ENCODE measurements around the gene HMX3.

Gene HMX3

DNA sequence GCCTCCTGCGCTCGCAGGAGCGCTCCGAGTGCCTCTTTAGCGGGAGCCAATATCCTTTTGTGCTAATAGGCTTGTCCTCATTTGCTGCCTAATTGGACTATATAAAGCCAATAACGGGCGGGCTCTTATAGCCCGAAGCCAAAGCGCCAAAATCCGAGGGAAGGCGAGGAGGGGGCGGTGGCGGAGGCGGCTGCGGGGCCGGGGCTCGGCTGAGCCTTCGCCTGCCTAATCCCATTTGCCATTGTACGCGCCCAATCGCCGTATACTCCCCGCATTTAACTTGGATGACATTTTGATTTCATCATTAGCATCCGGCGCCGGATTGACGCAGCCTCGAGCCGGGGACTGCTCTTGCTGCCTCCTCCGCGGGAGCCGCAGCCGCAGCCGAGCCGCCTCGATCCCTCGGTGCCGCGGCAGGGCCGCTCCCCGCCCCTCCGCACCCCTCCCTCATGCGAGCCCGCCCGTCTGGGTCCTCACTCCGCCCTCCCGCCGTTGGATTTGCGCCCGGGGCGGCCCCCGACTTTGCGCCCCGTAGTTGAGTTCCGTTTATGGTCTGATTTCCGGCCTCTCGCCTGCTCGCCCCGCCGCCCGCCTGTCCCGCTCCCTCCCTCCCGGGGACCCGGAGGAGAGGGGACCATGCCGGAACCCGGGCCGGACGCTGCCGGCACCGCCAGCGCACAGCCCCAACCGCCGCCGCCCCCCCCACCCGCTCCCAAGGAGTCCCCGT is at the start of gene HMX3:
Gene HMX3 (plus strand): TSS at position 556 of the 727 bp plus-strand sequence. CDS start 81 bp downstream, at position 637.
- DNase-seq: peak in 2 of 4 experiments; percentile 10 to 22

DNA sequence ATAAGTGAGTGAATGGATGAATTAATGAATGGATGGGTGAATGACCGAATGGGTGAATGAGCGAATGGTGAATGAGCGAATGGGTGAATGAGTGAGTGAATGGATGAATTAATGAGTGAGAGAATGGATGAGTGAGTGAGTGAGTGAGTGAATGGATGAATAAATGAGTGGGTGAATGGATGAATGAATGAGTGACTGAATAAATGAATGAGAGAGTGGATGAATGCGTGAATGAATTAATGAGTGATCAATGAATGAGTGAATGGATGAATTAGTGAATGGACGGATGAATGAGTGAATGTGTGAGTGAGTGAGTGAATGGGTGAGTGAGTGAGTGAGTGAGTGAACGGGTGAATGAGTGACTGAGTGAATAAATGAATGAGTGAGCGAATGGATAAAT is 49.5 kb upstream of the HMX3 start:
- no peak for DNase-seq

DNA sequence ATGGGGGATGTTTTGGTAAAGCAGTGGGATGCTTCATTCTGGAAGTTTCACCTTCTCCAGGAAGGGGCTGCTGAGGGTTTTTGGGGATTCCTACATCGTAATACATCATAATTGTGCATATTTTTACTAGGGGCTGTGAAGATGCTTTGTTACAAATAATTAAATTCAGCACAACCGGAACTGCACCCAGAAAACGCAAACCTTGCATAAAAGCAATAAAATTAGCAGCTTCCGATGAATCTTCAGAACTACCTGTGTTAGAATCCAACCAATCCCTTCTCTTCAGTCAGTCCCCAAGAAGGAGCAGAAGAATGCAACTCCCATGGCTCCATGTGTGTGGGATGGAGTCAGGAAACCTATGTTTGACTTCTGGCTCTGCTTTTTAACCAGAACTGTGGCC is 48.4 kb upstream of the HMX3 start:
- DNase-seq: no peak

DNA sequence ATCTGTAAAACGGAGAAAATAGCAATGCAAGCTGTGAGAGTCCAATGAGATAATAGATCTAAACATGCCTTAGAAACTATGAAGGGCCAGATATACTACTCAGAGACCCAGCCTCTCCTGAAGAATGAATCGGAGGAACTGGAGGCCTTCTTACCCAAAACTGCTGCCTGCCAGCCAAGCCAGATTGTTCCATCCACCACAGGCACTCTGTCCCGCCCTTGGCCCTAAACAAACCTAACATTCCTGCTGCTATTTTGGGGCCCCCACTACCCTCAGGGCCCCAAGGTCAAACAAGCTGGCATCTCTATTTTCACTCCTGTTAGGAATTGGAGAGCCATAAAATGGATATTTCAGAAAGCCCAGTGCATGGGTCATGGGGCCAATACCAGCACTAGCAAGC is 48.0 kb upstream of the HMX3 start:
- DNase-seq: no peak

DNA sequence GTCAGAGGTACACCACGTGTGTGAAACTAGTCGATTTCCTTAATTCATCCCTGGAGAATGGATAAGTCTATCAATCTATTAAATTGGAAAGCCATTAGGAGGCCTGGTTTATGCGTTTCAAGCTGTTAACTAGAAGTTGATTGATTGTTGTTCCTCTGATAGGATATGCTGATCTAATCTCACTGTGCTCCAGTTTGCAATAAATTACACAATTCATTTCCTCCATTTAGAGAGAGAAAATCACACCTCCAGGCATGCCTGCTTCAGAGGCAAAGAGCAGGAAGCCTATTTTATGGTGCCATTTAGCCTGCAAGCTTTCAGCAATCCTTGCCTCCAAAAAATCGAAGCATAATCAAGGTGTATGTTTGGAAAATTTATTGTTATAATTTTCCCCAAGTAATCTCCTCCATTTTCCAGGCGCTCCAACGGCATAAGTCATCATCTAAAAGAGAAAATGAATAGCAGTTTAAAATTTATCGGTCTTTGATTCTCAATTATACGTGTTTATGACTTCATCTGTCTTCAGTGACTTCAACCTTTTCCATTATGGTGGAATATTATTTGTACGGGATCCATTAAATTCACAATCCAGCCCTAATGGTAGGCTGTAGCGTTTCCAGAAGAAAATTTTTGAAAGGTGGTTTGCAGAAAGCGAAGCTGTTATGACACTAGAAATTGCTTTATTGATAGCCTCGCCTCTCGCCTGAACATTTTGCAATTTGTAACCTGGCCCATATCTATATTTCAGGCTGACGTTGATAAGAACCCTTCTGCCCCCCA is 42.9 kb upstream of the HMX3 start:
- DNase-seq: no peak

DNA sequence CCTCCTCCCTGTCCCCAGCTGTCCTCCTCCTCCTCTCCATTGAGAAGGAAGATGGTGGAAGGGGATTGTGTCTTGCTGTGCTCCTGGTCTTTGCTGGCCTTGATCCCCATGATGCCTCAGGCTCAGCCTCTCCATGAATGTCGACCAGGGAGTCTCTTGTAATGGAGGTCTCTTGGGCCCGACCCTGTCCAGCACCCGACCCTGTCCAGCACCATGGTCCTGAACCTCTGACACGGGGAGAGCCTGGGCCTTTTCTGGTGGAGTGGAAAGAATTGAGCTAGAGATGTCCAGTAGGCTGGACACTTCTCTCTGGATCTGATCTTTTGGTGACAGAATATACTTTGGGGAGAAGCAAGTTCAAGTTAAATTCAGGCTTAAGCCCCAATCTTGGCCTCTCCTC is 42.3 kb upstream of the HMX3 start:
- no peak for DNase-seq

DNA sequence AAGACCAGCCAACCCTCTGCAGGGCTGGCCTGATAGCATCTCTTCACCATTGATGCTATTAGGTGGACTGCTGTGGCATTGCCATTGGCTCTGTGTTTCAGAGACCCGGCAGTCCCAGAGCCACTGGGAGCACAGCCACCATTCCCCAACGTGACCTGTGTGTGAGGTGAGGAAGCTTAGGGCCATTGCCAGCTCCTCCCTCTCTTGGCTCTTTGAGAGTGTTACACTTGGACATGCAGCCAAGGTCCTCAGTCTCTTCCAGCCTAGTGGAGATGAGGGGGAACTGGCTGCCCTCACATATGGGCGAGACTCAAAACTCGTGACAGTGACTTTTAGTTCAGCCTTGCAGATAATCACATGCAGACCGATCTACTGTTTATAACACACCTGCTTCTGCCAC is 39.3 kb upstream of the HMX3 start:
- DNase-seq: no peak

DNA sequence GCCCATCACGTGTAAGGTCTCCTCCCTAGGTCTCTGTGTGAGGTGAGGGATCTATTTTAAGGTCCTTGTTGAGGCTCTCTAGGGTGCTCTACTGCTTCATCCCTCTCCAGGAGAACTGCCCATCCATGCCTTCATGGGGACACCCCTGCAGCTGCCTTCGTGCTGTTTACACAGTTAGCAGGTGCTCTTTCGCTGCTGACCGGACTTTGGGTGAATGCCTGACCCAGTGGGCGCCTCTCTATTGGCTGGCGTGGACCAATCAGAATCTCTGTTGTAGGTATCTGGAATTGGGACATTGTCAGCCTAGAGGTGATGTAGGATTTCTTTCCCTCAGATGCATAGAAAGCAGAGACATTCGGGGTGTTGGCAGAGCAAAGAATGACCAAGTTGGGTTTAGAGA is 38.7 kb upstream of the HMX3 start:
- no peak for DNase-seq

DNA sequence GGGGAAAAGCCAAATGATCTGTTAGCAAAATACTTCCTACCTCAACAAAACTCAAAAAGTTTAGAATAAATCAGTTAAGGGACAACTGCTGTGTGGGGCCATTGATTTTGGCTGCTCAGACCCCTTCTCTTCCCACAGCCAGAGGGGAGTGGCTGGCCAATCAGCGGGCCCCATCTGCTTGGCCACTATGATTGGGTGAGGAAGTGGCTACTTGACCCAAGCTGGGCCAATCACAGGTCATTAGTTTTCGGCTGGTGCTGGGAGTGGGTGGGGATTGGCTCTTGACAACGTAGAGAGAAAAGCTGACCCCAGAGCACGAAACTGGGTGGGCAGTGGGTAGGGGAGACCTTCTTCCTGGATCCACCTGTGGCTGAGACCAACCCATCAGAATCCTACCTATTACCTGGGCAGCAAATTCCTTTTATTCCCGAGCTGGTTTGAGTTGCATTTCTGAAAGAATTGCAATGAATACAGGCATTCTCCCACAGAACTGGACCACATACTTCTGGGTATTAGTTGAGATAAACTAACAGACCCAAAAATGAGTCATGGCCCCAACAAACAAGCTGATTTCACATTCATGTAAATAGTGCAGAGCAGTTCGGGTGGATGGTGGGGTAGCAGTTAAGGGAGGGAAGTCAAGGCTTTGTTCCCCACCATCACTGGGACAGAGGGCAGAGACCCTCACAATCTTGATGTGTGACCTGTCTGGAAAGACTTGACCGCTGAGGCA is 35.6 kb upstream of the HMX3 start:
- DNase-seq: no peak

DNA sequence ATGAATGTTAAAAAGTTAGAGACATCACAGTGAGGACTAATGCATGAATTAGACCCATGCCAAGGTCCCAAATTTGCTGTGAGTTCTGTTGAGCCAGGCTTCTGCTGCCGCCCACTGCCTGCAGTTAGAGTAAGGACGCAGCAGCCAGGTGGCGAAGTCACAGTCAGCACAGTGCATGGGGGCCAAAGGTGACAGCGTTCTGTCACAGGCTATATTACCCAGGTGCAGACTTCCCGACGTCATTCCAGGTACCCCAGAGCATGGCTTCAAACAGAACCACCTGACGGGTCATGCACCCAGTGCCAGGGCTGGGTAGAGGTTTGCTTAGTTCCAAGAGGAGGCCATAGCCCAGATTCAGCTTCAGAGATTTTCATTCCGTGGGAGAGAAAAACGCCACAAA is 33.9 kb upstream of the HMX3 start:
- DNase-seq: no peak

DNA sequence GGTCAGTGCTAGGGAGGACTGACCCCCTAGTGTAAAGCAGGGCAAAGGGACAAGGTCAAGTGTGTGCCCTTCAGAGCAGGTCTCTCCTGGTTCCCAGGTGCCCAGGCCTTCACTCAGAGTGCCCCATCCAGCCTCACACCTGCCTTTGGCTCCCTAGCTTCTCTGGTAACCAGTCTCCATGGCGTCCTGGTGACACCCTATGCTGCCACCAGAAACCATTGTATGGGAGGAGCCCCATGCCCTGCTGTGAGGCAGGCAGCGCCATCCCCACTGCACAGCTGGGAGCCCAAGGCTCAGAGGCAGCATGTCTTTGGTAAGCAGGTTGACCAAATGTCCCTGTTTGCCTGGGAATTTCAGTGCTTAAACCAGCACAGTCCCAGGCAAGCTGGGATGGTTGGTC is 33.1 kb upstream of the HMX3 start:
- DNase-seq: no peak

DNA sequence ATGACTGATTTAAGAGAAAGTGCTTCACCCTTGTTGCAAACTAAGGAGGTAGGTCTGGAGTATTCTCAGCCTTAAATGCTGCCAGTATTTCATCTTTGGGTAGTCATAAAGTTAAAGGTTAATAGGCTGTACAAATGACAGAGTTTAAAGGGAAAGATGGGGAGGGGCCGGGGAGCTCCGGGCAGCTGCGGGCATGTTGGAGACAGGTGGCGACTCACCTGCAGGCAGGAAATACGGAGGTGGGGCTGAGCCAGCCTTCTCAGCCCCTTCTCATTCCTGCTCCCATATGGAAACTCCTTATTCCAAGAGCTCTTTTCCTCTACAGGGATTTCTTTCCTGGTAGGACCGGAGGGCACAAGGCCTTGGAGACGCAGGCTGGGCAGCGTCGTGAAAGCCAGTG is 31.8 kb upstream of the HMX3 start:
- no peak for DNase-seq

DNA sequence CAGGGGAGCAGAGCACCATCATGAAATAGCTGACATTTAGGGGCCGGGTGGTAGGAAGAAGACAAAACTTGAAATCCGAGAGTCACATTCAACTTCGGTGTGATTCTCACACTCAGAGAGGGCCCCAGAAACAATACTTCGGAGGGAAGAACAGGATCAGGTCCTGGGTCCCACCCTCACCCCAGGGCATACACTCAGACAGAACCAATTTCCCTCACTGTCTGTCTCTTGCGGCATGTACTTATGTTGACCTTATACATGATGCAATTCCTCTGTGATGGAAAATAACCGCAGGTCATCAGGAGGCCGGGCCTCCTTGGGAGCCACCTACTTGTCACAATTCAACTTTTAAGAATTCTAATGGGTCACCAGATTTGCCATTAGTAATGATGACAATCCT is 26.3 kb upstream of the HMX3 start:
- DNase-seq: no peak

DNA sequence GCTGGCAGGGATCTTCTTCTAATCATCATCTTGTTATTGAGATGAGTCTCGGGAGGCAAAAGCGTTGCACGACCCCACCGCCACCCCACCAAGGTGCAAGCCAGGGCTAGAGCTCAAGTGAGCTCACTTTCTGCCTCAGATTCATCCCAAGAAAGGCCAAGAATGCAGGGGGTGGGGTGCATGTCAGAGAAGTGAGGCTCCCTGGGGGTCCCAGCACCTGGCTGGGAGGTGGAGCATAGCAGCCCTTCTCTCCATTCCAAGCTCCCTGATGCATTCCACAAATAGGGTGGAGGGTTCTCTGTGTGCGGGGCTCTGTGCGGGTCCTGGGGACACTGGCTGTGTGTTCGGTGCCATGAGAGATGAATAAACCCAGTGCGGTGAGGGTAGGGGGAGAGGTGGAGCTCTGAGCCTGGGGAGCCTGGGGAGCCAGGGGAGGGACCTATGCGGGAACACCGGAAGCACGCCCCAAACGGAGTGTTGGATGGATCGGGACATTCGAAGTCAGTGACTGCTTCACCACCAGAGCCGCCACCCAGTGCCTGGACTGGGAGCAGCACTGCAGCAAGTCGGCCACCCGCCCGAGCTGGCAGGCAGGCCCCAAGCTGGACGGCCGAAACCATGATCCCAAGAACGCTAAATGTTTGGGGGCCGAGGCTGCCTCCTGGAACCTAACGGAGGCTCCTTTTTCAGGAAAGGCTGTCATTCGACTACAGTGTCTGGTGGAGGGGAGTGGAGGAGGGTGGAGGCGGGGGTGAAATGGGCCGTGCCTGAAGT is 17.9 kb upstream of the HMX3 start:
- no peak for DNase-seq

DNA sequence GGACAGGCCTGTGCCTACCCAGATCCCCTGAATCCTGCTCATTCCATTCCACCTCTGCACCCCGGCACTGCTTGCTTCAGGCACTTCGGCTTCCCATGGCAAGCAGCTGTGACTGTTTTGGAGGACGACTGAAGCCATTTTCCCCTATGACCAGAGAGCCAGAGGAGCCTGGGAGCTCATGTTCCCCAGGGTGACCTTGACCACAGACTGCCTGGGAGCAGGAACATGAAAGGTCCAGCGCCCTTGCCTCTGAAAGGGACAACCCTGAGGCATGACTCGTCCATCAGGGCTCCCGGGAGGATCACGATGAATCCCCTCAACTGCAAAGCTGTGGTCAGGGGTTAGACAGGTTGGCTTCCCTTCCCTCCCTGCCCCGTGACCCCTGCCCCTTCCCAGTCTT is 16.7 kb upstream of the HMX3 start:
- DNase-seq: no peak

DNA sequence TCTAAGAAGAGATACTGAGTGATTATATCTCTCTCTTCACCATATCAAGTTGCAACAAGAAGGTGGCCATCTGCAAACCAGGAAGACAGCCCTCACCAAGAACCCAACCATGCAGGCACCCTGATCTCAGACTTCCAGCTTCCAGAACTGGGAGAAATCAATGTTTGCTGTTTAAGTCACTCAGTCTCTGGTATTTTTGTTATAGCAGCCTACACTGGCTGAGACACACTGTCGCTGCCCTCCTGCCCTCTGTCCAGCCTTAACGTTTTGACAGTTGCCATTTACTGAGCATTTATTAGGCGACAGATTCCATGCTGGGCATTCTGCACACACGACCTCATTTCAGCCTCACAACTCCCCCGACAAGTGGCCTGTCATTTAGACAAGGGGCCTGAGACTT is 9.5 kb upstream of the HMX3 start:
- no peak for DNase-seq

DNA sequence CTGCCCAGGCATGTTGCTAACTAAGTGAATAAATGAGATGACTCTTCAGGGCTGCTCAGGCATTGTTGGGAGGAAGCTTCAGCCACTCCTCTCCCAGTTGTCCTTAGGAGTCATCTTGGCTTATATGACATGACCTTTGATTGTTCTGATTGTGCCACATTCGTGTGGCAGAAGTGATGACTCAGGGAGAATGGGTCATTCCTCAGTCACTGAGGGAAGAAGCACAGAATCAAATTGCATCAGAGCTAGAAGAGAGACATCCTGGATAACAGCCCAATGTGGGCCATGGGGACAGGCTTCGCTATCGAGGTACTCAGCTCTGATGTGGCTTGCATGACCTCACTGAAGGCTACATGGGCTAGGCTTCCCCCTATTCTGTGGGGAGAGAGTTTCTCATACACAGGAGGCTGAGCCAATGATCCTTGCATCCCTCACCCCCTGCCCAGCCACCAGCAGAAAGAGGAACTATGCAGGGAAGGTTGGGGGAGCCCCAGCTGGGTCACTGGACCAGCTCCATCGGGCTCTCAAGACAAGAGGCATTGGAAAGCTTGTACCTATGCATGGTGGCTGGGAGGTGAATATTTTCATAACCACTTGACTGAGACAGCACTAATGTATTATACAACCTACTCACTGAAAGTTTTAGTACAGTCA is 6.0 kb upstream of the HMX3 start:
- DNase-seq: no peak

DNA sequence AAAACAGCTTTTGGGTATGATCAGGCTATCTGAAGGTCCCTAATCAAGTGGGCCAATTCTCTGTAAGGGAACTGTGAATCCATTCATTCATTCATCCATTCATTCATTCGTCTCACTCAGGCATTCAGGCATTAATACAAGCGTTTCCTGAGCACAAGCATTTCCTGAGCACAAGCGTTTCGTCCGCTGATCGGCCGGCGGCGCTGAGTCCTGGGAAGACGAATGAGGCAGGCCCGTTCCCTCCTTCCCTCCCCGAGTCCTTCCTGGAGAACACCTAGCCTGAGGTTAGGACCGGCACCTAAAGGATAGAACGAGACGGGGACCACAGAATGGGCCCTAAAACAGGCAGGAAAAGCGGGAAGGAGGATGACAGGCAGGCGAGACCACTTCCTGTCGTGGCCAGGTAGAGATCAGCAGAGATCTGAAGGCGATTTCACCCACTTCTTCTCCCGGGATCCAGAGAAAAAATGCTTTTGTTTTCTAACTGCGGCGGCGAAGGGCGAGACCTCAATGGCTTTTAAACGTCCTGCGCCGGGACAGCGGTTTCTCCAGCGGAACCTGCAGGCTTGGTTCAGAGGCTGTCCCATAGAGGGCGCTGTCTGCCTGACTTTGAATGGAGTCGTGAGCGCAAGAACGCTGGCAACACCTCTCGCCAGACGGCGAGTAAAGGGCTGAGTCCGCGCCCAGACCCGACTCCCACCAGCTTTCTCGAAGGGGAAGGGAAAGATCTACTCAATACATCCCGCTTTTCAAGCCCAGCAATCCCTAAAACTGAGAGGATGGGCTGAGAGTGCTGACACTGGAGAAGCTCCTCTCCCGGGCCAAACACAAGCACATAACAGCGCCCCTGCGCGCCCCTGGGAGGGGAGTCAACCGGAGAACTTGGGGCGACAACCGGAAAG is 2.9 kb upstream of the HMX3 start:
- peak; percentile 36 to 81 (median 79) for DNase-seq

DNA sequence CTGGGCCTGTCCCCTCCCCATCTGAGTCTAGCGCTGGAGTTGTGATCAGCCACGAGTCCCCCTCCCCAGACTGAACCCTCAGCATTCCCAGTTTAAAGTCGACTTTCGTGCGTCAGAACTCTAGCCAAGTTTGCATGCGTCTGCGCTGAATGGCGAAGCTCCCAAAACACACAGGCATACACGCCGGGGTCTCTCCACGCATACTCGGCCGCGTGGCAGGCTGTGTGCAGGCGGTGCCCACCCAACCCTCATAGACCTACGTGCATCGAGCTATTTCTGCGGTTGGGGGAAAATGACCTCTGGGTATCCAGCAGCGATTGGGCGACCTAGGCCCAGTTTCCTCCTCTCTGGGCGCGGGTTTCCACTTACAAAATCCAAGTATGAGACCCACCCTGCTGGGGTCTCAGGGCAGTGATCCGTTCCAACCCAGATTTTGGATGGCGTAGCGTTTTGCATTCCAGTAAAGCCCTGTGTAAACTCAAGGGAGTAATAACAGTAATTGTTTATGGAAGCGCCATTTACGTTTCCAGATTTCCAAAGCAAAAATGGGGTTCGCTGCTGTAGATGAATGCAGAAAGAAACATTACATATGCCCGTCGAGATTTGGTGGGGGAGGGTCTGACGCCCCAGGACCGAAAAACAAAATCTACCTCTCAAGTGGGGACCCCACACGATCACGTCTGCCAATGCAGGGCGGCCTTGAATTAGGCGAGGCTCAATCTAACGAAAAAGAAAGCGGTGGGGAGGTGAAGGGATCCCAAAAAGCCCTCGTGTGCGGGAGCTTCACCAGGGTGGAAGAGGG is 2.0 kb upstream of the HMX3 start:
- no peak for DNase-seq

DNA sequence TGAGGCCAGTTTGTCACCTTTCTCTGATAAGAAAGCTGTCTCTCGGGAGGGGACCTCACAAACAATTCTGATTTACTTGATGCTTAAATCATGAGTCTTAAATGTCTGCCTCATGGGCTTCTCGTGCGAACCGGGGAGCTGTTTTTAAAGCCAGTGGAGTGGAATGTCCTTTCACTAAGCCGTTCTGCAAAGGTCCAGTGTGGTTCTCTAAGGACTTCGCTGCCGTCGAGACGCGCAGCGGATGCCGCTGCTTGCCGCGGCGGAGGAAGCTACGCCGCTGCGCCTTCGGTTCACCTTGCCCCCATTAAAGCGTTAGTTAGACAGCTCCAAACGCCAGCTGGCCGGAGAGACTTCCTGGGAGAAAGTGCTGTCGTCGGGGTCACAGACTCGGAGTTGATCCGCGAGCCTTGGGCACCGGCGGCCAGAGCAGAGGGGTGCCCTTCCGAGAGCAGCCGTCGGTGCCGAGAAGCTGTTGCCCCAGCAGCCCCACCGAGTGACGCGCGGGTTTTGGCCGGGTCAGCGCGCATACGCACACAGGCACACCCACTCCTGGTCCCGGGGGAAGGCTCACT is 1.3 kb upstream of the HMX3 start:
- DNase-seq: no peak

Measured in activated naive CD4-positive, alpha-beta T cell (primary cell).